Measurements from ENCODE around the gene IKZF2. TPM values are rescaled to one million over a fixed set of nuclear protein-coding genes. Genes with fewer than 3 reads are reported as not detected.

Gene IKZF2
- total and polyA plus RNA-seq, 4 donors = 0.35 to 4.7 (median 2.5) TPM

GRCh38 chr2:213017404-213017803 lies 134.0 kb downstream of the IKZF2 start:
- H3K9me3 ChIP-seq (ENCODE audit: control insufficient read depth in 4 of 4, low read length in 3 of 4) = no peaks in the 10 kb centered on the region
- H3K9ac ChIP-seq (ENCODE audit: low read depth in 1 of 2, low read length in 2 of 2) = no peak overlapping the region
- H3K4me3 ChIP-seq (ENCODE audit: low read depth in 1 of 3, low read length in 3 of 3) = no peak overlapping the region
- 89% methylated on average over 1 of the region's 1 CpG for WGBS
- no peak overlapping the region for H3K27ac ChIP-seq (ENCODE audit: low read depth in 1 of 2, low read length in 2 of 2)
- no peaks in the 10 kb centered on the region for H3K4me1 ChIP-seq (ENCODE audit: control insufficient read depth in 4 of 4, insufficient read depth in 4 of 4, low read length in 3 of 4)
- DNase-seq (ENCODE audit: low spot score) = no peak
- no peaks in the 10 kb centered on the region for H3K27me3 ChIP-seq (ENCODE audit: control insufficient read depth in 4 of 4, insufficient read depth in 4 of 4, low read length in 3 of 4)
- H3K36me3 ChIP-seq (ENCODE audit: control insufficient read depth in 4 of 4, insufficient read depth in 3 of 4, low read depth in 1 of 4, low read length in 3 of 4) = peaks cover 0 to 1% (median 0%) of the 10 kb centered on the region in 4 donors
- TF ChIP-seq FOXA1 (IDR thresholded peaks at IDR 0.05) (no peak), RAD21 (IDR thresholded peaks at IDR 0.05) (no peak), GABPA (IDR thresholded peaks at IDR 0.05 in 1 of 2, conservative IDR thresholded peaks at IDR 0.05 in 1 of 2) (no peak), YY1 (IDR thresholded peaks at IDR 0.05) (no peak), NR2F2 (IDR thresholded peaks at IDR 0.05) (no peak), ZBTB33 (IDR thresholded peaks at IDR 0.05) (no peak), FOXA2 (IDR thresholded peaks at IDR 0.05) (no peak), SP1 (IDR thresholded peaks at IDR 0.05) (no peak), ATF3 (IDR thresholded peaks at IDR 0.05) (no peak), CTCF (IDR thresholded peaks at IDR 0.05; ENCODE audit: low read depth, low read length, missing input control) (no peak), EGR1 (IDR thresholded peaks at IDR 0.05; ENCODE audit: low read depth in 2 of 2) (no peak), HNF4A (conservative IDR thresholded peaks at IDR 0.05) (no peak)

GRCh38 chr2:213016984-213017351 lies 134.4 kb downstream of the IKZF2 start:
- no peak for DNase-seq (ENCODE audit: low spot score)

More at GRCh38 chr2:213016984-213017351, 134.4 kb downstream of the IKZF2 start:
- no peak overlapping the region for H3K4me3 ChIP-seq (ENCODE audit: low read depth in 1 of 3, low read length in 3 of 3)
- H3K27ac ChIP-seq (ENCODE audit: low read depth in 1 of 2, low read length in 2 of 2) = no peak overlapping the region
- H3K9ac ChIP-seq (ENCODE audit: low read depth in 1 of 2, low read length in 2 of 2) = no peak overlapping the region
- H3K36me3 ChIP-seq (ENCODE audit: control insufficient read depth in 4 of 4, insufficient read depth in 3 of 4, low read depth in 1 of 4, low read length in 3 of 4) = peaks cover 0 to 1% (median 0%) of the 10 kb centered on the region in 4 donors
- H3K27me3 ChIP-seq (ENCODE audit: control insufficient read depth in 4 of 4, insufficient read depth in 4 of 4, low read length in 3 of 4) = no peaks in the 10 kb centered on the region
- H3K4me1 ChIP-seq (ENCODE audit: control insufficient read depth in 4 of 4, insufficient read depth in 4 of 4, low read length in 3 of 4) = no peaks in the 10 kb centered on the region
- 88% methylated on average over 4 of the region's 4 CpGs for WGBS
- no peaks in the 10 kb centered on the region for H3K9me3 ChIP-seq (ENCODE audit: control insufficient read depth in 4 of 4, low read length in 3 of 4)
- TF ChIP-seq NR2F2 (IDR thresholded peaks at IDR 0.05) (no peak), RAD21 (IDR thresholded peaks at IDR 0.05) (no peak), YY1 (IDR thresholded peaks at IDR 0.05) (no peak), HNF4A (conservative IDR thresholded peaks at IDR 0.05) (no peak), FOXA1 (IDR thresholded peaks at IDR 0.05) (no peak), TAF1 (conservative IDR thresholded peaks at IDR 0.05) (no peak), JUND (IDR thresholded peaks at IDR 0.05) (no peak), MAX (IDR thresholded peaks at IDR 0.05) (no peak), CTCF (IDR thresholded peaks at IDR 0.05; ENCODE audit: low read depth, low read length, missing input control) (no peak), RXRA (IDR thresholded peaks at IDR 0.05) (no peak), GABPA (IDR thresholded peaks at IDR 0.05 in 1 of 2, conservative IDR thresholded peaks at IDR 0.05 in 1 of 2) (no peak), ZBTB33 (IDR thresholded peaks at IDR 0.05) (no peak), SP1 (IDR thresholded peaks at IDR 0.05) (no peak)
